ENCODE results near the gene YPEL5.

DNA sequence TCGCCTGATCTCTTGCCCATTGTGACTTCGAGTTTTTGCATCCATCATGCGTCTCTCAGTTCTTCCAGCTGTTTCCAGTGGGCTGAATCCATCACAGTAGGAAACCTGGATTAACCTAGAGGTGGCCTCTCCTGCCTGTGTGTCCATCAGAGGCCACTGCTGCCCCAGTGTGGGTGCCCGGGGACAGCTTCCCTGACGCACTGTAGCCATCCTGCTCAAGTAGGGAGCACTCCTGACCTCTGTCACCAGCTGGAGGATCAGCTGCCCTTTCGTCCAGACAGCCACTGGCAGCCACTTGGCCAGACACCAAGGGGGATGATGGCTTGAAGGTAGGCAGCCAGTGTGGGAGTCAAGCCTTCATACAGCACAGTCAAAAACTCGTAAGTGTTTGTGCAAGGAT, 47.6 kb downstream of the YPEL5 start:
- TF ChIP-seq, protein P1, sequence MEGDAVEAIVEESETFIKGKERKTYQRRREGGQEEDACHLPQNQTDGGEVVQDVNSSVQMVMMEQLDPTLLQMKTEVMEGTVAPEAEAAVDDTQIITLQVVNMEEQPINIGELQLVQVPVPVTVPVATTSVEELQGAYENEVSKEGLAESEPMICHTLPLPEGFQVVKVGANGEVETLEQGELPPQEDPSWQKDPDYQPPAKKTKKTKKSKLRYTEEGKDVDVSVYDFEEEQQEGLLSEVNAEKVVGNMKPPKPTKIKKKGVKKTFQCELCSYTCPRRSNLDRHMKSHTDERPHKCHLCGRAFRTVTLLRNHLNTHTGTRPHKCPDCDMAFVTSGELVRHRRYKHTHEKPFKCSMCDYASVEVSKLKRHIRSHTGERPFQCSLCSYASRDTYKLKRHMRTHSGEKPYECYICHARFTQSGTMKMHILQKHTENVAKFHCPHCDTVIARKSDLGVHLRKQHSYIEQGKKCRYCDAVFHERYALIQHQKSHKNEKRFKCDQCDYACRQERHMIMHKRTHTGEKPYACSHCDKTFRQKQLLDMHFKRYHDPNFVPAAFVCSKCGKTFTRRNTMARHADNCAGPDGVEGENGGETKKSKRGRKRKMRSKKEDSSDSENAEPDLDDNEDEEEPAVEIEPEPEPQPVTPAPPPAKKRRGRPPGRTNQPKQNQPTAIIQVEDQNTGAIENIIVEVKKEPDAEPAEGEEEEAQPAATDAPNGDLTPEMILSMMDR (IDR thresholded peaks at IDR 0.05), result no peak
- TF ChIP-seq TCF7L2 (IDR thresholded peaks at IDR 0.05; ENCODE audit: low read depth, low read length), result no peak
- TF ChIP-seq SIN3A (IDR thresholded peaks at IDR 0.05; ENCODE audit: borderline replicate concordance, insufficient read depth, low read depth, low read length), result no peak
- no peak for TF ChIP-seq POLR2AphosphoS5 (IDR thresholded peaks at IDR 0.05; ENCODE audit: low read depth, low read length)
- TF ChIP-seq, protein P2, sequence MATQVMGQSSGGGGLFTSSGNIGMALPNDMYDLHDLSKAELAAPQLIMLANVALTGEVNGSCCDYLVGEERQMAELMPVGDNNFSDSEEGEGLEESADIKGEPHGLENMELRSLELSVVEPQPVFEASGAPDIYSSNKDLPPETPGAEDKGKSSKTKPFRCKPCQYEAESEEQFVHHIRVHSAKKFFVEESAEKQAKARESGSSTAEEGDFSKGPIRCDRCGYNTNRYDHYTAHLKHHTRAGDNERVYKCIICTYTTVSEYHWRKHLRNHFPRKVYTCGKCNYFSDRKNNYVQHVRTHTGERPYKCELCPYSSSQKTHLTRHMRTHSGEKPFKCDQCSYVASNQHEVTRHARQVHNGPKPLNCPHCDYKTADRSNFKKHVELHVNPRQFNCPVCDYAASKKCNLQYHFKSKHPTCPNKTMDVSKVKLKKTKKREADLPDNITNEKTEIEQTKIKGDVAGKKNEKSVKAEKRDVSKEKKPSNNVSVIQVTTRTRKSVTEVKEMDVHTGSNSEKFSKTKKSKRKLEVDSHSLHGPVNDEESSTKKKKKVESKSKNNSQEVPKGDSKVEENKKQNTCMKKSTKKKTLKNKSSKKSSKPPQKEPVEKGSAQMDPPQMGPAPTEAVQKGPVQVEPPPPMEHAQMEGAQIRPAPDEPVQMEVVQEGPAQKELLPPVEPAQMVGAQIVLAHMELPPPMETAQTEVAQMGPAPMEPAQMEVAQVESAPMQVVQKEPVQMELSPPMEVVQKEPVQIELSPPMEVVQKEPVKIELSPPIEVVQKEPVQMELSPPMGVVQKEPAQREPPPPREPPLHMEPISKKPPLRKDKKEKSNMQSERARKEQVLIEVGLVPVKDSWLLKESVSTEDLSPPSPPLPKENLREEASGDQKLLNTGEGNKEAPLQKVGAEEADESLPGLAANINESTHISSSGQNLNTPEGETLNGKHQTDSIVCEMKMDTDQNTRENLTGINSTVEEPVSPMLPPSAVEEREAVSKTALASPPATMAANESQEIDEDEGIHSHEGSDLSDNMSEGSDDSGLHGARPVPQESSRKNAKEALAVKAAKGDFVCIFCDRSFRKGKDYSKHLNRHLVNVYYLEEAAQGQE (IDR thresholded peaks at IDR 0.05; ENCODE audit: insufficient read depth in 1 of 2, low read depth in 2 of 2, low read length in 1 of 2), result no peak

Measured in Panc1 (cell line).